GM23338 (cell line): ENCODE measurements around the gene PIK3R5. TPM values are rescaled to one million over a fixed set of nuclear protein-coding genes. Genes with fewer than 3 reads are reported as not detected.

Source experiments
- NANOG ChIP-seq: IDR thresholded peaks from 2 replicates; pipeline ENCODE4 v1.6.1; 2016; ENCODE audit warnings: antibody characterized with exemption, borderline replicate concordance
- POLR2AphosphoS5 ChIP-seq: IDR thresholded peaks from 2 replicates; pipeline ENCODE4 v1.6.1; 2016; ENCODE audit warnings: antibody characterized with exemption, low read depth
- ZNF114 ChIP-seq: fragments of 250-450 bp; sonication (Bioruptor Pico); IDR thresholded peaks from 2 replicates; pipeline ENCODE4 v1.5.0; 2020; ENCODE audit warnings: mild to moderate bottlenecking, moderate library complexity
- ZNF331 ChIP-seq: fragments of 250-450 bp; sonication (Bioruptor Pico); IDR thresholded peaks from 2 replicates; pipeline ENCODE4 v1.5.0; 2020; ENCODE audit warnings: low read depth, mild to moderate bottlenecking, moderate library complexity
- polyA plus RNA-seq: library from polyadenylated mRNA; unstranded; fragments of >200 nt; fragmentation: Nextera tagmentation; extraction: Ambion mirVana; gene quantifications from 2 replicates; pipeline ENCODE4 v1.2.1, GENCODE V29; 2016
- total RNA-seq: library from RNA; depleted of rRNA; stranded (reverse); fragments of >200 nt; shearing (Covaris generic); gene quantifications from 2 replicates; pipeline ENCODE4 v1.2.3, GENCODE V29; 2014
- TF ChIP-seq, protein P1 (sequence below): fragments of 250-450 bp; sonication (Bioruptor Pico); IDR thresholded peaks from 2 replicates; pipeline ENCODE4 v1.5.0; 2020; ENCODE audit warnings: mild to moderate bottlenecking, moderate library complexity
- TF ChIP-seq, protein P2 (sequence below): IDR thresholded peaks from one replicate; pipeline ENCODE4 v1.6.1; 2018; ENCODE audit warnings: antibody characterized with exemption; ENCODE audit not compliant: unreplicated experiment
- TF ChIP-seq, protein P3 (sequence below): IDR thresholded peaks from 2 replicates; pipeline ENCODE4 v1.6.1; 2016; ENCODE audit warnings: antibody characterized with exemption

Gene PIK3R5
- total and polyA plus RNA-seq, 2 experiments from 2014 or later, result 1.7 to 9.4 TPM

DNA sequence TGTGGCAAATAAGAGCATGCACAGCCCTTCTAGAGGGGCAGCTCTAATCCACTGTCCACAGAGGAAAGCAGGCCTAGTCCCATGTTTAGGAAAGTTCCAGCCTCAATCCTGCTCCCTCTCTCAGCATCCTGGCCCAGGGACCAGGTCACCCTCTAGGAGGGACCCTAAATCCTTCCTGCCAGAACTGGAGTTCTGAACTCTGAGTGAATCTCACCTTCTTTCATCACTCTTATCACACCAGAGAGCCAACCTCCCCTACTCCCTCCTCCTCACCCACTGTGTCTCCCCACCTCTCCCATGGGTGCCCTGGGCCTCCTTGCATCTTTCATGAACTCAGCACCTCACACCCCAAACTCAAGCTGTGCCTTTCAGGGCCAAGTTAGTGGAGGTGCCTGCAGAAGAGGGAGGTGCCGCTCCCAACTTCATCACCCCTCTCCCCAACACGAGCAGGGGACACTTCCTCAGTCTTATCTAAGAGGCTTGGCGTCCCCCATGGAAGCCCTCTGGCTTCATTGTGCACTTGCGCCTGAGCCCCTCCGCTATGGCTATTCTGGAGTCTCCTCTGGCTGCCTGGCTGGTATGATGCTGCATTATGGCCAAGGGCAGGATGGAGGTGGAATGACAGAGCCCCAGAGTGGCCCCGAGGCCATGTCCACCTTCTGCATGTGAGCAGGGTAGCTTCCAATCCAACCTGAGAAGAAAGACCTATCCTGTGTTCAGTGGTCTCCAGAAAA lies 129.7 kb downstream of the PIK3R5 start (continued):
- TF ChIP-seq, protein P1, sequence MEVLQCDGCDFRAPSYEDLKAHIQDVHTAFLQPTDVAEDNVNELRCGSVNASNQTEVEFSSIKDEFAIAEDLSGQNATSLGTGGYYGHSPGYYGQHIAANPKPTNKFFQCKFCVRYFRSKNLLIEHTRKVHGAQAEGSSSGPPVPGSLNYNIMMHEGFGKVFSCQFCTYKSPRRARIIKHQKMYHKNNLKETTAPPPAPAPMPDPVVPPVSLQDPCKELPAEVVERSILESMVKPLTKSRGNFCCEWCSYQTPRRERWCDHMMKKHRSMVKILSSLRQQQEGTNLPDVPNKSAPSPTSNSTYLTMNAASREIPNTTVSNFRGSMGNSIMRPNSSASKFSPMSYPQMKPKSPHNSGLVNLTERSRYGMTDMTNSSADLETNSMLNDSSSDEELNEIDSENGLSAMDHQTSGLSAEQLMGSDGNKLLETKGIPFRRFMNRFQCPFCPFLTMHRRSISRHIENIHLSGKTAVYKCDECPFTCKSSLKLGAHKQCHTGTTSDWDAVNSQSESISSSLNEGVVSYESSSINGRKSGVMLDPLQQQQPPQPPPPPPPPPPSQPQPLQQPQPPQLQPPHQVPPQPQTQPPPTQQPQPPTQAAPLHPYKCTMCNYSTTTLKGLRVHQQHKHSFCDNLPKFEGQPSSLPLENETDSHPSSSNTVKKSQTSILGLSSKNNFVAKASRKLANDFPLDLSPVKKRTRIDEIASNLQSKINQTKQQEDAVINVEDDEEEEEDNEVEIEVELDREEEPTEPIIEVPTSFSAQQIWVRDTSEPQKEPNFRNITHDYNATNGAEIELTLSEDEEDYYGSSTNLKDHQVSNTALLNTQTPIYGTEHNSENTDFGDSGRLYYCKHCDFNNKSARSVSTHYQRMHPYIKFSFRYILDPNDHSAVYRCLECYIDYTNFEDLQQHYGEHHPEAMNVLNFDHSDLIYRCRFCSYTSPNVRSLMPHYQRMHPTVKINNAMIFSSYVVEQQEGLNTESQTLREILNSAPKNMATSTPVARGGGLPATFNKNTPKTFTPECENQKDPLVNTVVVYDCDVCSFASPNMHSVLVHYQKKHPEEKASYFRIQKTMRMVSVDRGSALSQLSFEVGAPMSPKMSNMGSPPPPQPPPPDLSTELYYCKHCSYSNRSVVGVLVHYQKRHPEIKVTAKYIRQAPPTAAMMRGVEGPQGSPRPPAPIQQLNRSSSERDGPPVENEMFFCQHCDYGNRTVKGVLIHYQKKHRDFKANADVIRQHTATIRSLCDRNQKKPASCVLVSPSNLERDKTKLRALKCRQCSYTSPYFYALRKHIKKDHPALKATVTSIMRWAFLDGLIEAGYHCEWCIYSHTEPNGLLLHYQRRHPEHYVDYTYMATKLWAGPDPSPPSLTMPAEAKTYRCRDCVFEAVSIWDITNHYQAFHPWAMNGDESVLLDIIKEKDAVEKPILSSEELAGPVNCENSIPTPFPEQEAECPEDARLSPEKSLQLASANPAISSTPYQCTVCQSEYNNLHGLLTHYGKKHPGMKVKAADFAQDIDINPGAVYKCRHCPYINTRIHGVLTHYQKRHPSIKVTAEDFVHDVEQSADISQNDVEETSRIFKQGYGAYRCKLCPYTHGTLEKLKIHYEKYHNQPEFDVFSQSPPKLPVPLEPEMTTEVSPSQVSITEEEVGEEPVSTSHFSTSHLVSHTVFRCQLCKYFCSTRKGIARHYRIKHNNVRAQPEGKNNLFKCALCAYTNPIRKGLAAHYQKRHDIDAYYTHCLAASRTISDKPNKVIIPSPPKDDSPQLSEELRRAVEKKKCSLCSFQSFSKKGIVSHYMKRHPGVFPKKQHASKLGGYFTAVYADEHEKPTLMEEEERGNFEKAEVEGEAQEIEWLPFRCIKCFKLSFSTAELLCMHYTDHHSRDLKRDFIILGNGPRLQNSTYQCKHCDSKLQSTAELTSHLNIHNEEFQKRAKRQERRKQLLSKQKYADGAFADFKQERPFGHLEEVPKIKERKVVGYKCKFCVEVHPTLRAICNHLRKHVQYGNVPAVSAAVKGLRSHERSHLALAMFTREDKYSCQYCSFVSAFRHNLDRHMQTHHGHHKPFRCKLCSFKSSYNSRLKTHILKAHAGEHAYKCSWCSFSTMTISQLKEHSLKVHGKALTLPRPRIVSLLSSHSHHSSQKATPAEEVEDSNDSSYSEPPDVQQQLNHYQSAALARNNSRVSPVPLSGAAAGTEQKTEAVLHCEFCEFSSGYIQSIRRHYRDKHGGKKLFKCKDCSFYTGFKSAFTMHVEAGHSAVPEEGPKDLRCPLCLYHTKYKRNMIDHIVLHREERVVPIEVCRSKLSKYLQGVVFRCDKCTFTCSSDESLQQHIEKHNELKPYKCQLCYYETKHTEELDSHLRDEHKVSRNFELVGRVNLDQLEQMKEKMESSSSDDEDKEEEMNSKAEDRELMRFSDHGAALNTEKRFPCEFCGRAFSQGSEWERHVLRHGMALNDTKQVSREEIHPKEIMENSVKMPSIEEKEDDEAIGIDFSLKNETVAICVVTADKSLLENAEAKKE (CRISPR knock-in tag), result no peak
- no peak for TF ChIP-seq NANOG
- TF ChIP-seq ZNF114 (CRISPR knock-in tag), result no peak
- TF ChIP-seq POLR2AphosphoS5, result no peak
- TF ChIP-seq, protein P2, sequence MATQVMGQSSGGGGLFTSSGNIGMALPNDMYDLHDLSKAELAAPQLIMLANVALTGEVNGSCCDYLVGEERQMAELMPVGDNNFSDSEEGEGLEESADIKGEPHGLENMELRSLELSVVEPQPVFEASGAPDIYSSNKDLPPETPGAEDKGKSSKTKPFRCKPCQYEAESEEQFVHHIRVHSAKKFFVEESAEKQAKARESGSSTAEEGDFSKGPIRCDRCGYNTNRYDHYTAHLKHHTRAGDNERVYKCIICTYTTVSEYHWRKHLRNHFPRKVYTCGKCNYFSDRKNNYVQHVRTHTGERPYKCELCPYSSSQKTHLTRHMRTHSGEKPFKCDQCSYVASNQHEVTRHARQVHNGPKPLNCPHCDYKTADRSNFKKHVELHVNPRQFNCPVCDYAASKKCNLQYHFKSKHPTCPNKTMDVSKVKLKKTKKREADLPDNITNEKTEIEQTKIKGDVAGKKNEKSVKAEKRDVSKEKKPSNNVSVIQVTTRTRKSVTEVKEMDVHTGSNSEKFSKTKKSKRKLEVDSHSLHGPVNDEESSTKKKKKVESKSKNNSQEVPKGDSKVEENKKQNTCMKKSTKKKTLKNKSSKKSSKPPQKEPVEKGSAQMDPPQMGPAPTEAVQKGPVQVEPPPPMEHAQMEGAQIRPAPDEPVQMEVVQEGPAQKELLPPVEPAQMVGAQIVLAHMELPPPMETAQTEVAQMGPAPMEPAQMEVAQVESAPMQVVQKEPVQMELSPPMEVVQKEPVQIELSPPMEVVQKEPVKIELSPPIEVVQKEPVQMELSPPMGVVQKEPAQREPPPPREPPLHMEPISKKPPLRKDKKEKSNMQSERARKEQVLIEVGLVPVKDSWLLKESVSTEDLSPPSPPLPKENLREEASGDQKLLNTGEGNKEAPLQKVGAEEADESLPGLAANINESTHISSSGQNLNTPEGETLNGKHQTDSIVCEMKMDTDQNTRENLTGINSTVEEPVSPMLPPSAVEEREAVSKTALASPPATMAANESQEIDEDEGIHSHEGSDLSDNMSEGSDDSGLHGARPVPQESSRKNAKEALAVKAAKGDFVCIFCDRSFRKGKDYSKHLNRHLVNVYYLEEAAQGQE, result no peak
- TF ChIP-seq, protein P3, sequence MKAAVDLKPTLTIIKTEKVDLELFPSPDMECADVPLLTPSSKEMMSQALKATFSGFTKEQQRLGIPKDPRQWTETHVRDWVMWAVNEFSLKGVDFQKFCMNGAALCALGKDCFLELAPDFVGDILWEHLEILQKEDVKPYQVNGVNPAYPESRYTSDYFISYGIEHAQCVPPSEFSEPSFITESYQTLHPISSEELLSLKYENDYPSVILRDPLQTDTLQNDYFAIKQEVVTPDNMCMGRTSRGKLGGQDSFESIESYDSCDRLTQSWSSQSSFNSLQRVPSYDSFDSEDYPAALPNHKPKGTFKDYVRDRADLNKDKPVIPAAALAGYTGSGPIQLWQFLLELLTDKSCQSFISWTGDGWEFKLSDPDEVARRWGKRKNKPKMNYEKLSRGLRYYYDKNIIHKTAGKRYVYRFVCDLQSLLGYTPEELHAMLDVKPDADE, result no peak
- TF ChIP-seq ZNF331 (CRISPR knock-in tag), result no peak
